GM23248 (cell line): Measurements from ENCODE around the gene BRD8.

Experiments
- EZH2 ChIP-seq: fragments of 200-600 bp; sonication (generic); IDR thresholded peaks from 2 replicates; pipeline ENCODE4 v1.6.1; 2018; ENCODE audit warnings: antibody characterized with exemption, mild to moderate bottlenecking; ENCODE audit not compliant: insufficient read depth, poor library complexity, severe bottlenecking
- EZH2phosphoT487 ChIP-seq: fragments of 200-600 bp; sonication (generic); IDR thresholded peaks from 2 replicates; pipeline ENCODE4 v1.6.1; 2018; ENCODE audit warnings: antibody characterized with exemption, moderate library complexity, mild to moderate bottlenecking, low read depth; ENCODE audit not compliant: insufficient read depth

DNA sequence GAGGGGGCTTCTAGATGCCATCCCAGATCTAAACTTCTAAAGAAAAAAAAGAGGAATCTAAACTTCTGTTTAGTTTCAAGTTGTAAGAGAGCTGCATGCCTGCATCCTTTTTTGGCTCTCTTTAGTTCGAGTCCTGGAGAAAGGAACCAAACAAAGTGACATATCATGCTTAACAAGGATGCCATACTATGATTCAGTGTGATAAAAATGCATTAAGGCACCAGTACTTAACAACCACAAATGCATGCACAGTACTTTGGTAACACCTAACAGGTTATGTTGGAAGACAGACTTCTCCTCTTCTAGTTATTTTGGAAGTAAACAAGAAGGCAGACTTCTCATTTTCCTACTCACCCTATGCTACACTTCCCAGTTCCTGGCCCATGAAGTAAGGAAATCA, 66.5 kb downstream of the BRD8 start:
- TF ChIP-seq EZH2 (no peak), EZH2phosphoT487 (no peak)
